SH-SY5Y (cell line): Measurements from ENCODE around the gene PML.

Source experiments
- GATA2 ChIP-seq: IDR thresholded peaks from 2 replicates; pipeline ENCODE4 v1.6.1; 2011; ENCODE audit warnings: mild to moderate bottlenecking, low read depth, low read length
- GATA3 ChIP-seq: IDR thresholded peaks from 2 replicates; pipeline ENCODE4 v1.6.1; 2011; ENCODE audit warnings: low read depth, mild to moderate bottlenecking, low read length, moderate library complexity

DNA sequence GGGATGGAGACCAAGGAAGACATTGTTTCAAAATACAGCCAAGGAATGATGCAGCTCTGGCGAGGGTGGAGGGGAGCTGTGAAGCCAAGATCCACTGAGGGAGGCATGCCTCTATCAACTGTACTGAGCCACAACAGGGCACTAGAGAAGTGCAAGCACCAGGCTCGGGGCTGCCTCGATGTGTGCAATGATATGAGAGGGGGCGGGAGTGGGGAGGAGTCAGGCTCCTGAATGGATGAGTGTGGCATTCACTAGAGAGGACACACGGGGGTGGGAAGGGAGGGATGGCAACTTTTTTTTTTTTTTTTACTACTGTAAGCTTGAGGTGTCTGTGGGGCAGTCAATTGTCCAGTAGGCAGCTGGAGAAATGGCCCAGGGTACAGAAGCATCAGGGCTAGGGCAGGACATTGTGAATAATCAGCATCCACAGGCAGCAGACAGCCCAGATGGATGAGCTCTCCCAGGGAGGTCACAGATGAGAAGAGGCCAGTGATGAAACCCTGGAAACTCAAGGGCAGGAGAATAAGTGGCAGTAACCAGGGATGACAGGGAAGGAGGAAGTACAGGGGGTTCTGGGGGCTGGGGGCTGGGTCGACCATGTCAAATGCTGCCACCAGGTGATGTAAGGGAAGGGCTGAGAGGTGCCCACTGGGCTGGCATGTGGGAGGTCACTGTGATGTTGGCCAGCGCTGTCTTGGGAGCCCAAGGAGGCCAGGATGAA is 8.3 kb upstream of the PML start:
- no peak for TF ChIP-seq GATA2
- TF ChIP-seq GATA3, result no peak
